ENCODE measurements around the gene FGD6.

The FGD6 gene

DNA sequence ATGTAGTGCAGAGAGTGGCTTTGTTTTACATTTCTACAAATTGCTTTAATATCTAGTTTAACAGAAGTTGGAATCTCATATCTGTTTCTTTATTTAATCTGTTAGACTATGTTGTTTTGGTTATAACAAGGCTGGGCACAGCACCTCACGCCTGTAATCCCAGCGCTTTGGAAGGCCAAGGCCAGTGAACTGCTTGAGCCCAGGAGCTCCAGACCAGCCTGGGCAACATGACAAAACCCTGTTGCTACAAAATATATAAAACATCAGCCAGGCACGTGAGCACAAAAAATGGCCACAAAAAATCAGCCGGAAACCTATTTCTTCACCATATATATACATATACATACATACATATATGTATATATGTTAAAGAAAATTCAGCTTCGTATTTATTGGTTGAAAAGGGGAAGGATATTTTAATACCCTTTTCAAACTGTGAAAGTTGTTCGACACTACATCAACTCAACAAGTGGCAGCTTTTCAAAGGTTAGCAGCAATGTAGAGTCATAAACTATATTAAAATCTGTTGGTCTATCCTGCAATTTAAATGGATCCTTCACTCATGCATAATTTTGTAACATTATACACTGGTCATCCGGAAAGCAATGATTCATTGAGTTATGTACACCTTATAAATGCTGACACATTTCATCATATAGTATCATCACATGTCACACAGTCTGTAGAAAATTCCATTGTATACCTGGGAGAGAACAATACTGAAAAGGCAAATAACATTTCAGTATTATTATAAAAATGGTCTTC is 151.0 kb downstream of the FGD6 start:
- Histone ChIP-seq H3K36me3 (ENCODE audit: insufficient read depth, low read length) (no peaks in the 10 kb centered on the region; the same call in 1 of the 2 replicates), H3K27ac (ENCODE audit: low read depth, low read length) (no peak overlapping the region), H2AFZ (ENCODE audit: low read length, unreplicated experiment) (no peak overlapping the region), H3K27me3 (ENCODE audit: insufficient read depth, low read length) (no peaks in the 10 kb centered on the region), H3K79me2 (ENCODE audit: control insufficient read depth, insufficient read depth, low read length, unreplicated experiment) (peaks cover 18% of the 10 kb centered on the region), H3K4me3 (ENCODE audit: low read depth, low read length) (no peak overlapping the region), H3K4me1 (ENCODE audit: control insufficient read depth, insufficient read depth, low read length, unreplicated experiment) (no peaks in the 10 kb centered on the region)

DNA sequence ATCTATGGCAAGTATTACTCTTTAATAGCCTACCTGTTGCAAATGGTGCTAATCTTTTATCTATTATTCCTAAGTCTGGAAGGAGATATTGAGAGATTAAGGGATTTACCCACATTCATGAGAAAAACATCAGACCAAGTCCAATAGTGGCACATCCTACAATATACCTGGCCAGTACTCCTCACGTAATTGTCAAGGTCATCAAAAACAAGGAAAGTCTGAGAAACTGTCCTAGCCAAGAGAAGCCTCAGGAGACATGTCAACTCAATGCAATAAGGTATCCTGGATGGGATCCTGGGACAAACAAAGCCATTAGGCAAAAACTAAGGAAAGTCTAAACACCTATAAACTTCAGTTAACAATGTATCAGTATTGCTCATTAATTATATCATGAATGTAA is 156.3 kb downstream of the FGD6 start:
- H3K79me2 ChIP-seq (ENCODE audit: control insufficient read depth, insufficient read depth, low read length, unreplicated experiment), result no peaks in the 10 kb centered on the region
- no peak overlapping the region for H3K27ac ChIP-seq (ENCODE audit: low read depth, low read length)
- no peaks in the 10 kb centered on the region for H3K4me1 ChIP-seq (ENCODE audit: control insufficient read depth, insufficient read depth, low read length, unreplicated experiment)
- no peak overlapping the region for H3K4me3 ChIP-seq (ENCODE audit: low read depth, low read length)
- H3K36me3 ChIP-seq (ENCODE audit: insufficient read depth, low read length), result peaks cover 6% of the 10 kb centered on the region; the same call in 1 of the 2 replicates
- H3K27me3 ChIP-seq (ENCODE audit: insufficient read depth, low read length), result no peaks in the 10 kb centered on the region
- H2AFZ ChIP-seq (ENCODE audit: low read length, unreplicated experiment), result no peak overlapping the region

DNA sequence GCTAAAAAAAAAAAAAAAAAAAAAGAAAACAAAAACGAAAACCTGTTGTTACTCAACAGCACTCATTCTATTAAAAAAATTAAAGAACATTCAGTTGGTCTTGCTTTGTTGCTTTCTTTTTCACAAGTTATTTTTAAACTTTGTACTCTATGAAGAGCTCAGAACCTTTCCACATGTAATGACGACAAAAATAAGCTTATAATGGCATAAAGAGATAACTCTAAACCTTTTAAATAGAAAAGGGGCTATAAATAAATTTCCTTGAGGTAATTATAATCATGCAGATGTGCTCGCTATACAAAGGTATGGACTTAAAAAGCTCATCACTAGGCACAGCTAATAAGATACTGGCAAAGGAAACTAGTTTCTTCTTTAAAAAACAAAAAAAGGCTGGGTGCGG is 157.3 kb downstream of the FGD6 start:
- Histone ChIP-seq H3K79me2 (ENCODE audit: control insufficient read depth, insufficient read depth, low read length, unreplicated experiment) (no peaks in the 10 kb centered on the region), H2AFZ (ENCODE audit: low read length, unreplicated experiment) (no peak overlapping the region), H3K36me3 (ENCODE audit: insufficient read depth, low read length) (peaks cover 6% of the 10 kb centered on the region; the same call in 1 of the 2 replicates), H3K27me3 (ENCODE audit: insufficient read depth, low read length) (no peaks in the 10 kb centered on the region), H3K27ac (ENCODE audit: low read depth, low read length) (no peak overlapping the region), H3K4me1 (ENCODE audit: control insufficient read depth, insufficient read depth, low read length, unreplicated experiment) (no peaks in the 10 kb centered on the region), H3K4me3 (ENCODE audit: low read depth, low read length) (no peak overlapping the region)

DNA sequence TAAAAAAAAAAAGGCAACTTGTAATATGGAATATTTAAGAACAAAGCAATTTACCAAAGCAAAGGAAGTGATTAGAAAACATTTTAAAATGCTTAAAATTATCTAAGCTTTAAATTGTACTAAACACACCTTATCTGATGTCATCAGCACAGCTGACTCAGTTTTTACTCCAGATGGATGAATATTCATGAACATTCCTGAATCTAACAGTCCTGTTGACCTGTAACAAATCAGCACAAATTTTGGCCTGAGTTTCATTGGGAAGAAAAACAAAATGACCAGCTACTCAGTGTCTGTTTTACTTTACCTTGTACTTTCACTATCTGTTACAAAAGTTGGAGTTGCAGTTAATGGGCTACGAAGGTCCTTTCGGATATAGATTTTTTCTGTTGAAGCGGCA is 159.8 kb downstream of the FGD6 start:
- Histone ChIP-seq H3K27me3 (ENCODE audit: insufficient read depth, low read length) (no peaks in the 10 kb centered on the region), H3K4me1 (ENCODE audit: control insufficient read depth, insufficient read depth, low read length, unreplicated experiment) (no peaks in the 10 kb centered on the region), H3K79me2 (ENCODE audit: control insufficient read depth, insufficient read depth, low read length, unreplicated experiment) (no peaks in the 10 kb centered on the region), H3K4me3 (ENCODE audit: low read depth, low read length) (no peak overlapping the region), H3K27ac (ENCODE audit: low read depth, low read length) (no peak overlapping the region), H2AFZ (ENCODE audit: low read length, unreplicated experiment) (no peak overlapping the region), H3K36me3 (ENCODE audit: insufficient read depth, low read length) (peaks cover 6% of the 10 kb centered on the region; the same call in 1 of the 2 replicates)

DNA sequence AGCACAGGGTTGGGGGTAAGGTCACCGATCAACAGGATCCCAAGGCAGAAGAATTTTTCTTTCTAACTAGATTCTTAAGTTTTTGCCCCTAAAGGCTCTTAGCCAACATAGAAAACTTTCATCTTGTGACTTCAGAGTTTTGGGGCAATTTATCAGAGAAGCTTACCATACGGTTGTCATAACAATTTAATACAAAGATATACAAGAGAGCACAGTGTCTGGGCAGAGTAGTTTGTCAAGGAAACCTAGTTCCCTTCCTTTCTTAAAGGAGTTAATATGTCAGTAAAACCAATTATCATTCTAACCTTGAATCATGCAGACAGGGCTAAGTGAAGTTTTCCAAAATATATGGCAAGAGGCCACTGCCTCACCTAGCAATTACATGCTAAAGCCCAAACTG is 162.2 kb downstream of the FGD6 start:
- no peak overlapping the region for H3K27ac ChIP-seq (ENCODE audit: low read depth, low read length)
- no peaks in the 10 kb centered on the region for H3K27me3 ChIP-seq (ENCODE audit: insufficient read depth, low read length)
- H3K79me2 ChIP-seq (ENCODE audit: control insufficient read depth, insufficient read depth, low read length, unreplicated experiment), result no peaks in the 10 kb centered on the region
- H3K36me3 ChIP-seq (ENCODE audit: insufficient read depth, low read length), result peaks cover 6% of the 10 kb centered on the region; the same call in 1 of the 2 replicates
- no peaks in the 10 kb centered on the region for H3K4me1 ChIP-seq (ENCODE audit: control insufficient read depth, insufficient read depth, low read length, unreplicated experiment)
- no peak overlapping the region for H3K4me3 ChIP-seq (ENCODE audit: low read depth, low read length)
- H2AFZ ChIP-seq (ENCODE audit: low read length, unreplicated experiment), result no peak overlapping the region

DNA sequence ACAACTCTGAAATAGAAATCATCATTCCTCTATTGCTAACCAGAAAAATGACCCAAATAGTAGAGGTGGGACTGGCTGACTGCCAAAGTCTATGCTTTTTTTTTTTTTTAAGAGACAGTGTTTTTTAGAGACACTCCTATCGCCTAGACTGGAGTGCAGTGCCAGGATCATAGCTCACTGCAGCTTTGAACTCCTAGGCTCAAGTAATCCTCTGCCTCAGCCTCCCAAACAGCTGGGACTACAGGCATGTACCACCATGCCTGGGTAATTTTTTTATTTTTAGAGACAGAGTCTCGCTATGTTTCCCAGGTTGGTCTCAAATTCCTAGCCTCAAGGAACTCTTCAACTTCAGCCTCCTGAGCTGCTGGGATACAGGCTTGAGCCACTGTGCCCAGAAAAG is 163.1 kb downstream of the FGD6 start:
- no peaks in the 10 kb centered on the region for H3K79me2 ChIP-seq (ENCODE audit: control insufficient read depth, insufficient read depth, low read length, unreplicated experiment)
- H3K36me3 ChIP-seq (ENCODE audit: insufficient read depth, low read length), result peaks cover 6% of the 10 kb centered on the region; the same call in 1 of the 2 replicates
- H3K27me3 ChIP-seq (ENCODE audit: insufficient read depth, low read length), result no peaks in the 10 kb centered on the region
- H3K27ac ChIP-seq (ENCODE audit: low read depth, low read length), result no peak overlapping the region
- no peak overlapping the region for H2AFZ ChIP-seq (ENCODE audit: low read length, unreplicated experiment)
- H3K4me1 ChIP-seq (ENCODE audit: control insufficient read depth, insufficient read depth, low read length, unreplicated experiment), result no peaks in the 10 kb centered on the region
- no peak overlapping the region for H3K4me3 ChIP-seq (ENCODE audit: low read depth, low read length)

DNA sequence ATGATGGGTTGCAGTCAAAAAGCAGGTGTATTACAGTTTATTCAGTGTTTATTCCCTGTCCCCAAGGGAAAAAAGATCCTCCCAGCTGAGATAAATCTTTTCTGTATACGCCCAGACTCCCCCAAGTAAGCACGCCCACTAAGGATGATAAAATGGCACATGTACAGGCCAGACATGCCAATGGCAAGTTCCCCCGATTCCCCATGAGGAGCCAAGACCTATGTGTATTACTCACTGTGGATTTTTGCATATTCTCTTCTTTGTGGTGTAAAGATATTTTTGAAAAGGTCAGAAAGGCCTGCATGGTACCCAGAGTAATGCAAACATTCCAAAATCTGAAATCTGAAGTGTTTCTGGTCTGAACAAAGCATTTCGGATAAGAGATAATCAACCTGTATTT is 166.0 kb downstream of the FGD6 start:
- H3K27me3 ChIP-seq (ENCODE audit: insufficient read depth, low read length), result no peaks in the 10 kb centered on the region
- no peaks in the 10 kb centered on the region for H3K79me2 ChIP-seq (ENCODE audit: control insufficient read depth, insufficient read depth, low read length, unreplicated experiment)
- H3K4me1 ChIP-seq (ENCODE audit: control insufficient read depth, insufficient read depth, low read length, unreplicated experiment), result no peaks in the 10 kb centered on the region
- no peak overlapping the region for H2AFZ ChIP-seq (ENCODE audit: low read length, unreplicated experiment)
- H3K36me3 ChIP-seq (ENCODE audit: insufficient read depth, low read length), result peaks cover 15% of the 10 kb centered on the region
- H3K27ac ChIP-seq (ENCODE audit: low read depth, low read length), result no peak overlapping the region
- H3K4me3 ChIP-seq (ENCODE audit: low read depth, low read length), result no peak overlapping the region

DNA sequence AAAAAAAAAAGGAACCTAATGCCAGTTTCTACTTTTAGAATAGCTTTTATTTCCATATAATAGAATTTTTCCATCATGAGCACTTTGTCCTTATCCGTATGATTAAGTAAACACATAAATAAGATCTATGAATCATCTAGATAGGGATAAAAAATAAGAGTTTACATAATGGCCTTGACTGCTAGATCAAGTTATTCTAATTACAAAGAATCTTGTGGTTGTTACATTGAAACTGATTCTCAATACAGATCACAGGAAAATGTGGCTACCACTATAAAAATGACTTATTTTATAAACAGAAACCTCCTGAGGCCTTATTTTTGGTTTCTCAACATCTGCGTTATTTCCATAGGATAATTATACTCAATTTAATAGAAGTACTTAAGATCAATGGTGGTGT is 179.4 kb downstream of the FGD6 start:
- H3K79me2 ChIP-seq (ENCODE audit: control insufficient read depth, insufficient read depth, low read length, unreplicated experiment), result no peaks in the 10 kb centered on the region
- H3K27ac ChIP-seq (ENCODE audit: low read depth, low read length), result no peak overlapping the region
- no peak overlapping the region for H2AFZ ChIP-seq (ENCODE audit: low read length, unreplicated experiment)
- H3K4me3 ChIP-seq (ENCODE audit: low read depth, low read length), result no peak overlapping the region
- H3K27me3 ChIP-seq (ENCODE audit: insufficient read depth, low read length), result no peaks in the 10 kb centered on the region
- H3K4me1 ChIP-seq (ENCODE audit: control insufficient read depth, insufficient read depth, low read length, unreplicated experiment), result no peaks in the 10 kb centered on the region
- H3K36me3 ChIP-seq (ENCODE audit: insufficient read depth, low read length), result no peaks in the 10 kb centered on the region

DNA sequence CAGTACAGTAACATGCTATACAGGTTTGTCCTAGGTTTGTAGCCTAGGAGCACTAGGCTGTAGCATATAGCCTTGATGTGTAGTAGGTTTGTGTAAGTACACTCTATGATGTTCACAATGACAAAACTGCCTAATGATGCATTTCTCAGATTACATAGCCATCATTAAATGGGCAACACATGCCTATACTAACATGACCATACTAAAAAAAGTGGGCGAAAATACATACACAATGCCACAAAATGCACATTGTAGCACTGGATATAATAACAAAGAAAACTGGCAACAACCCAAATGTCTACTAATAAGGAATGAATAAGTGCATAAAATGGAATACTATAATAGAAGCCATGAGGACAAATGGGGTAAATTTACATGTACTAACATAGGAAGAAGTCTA is 182.5 kb downstream of the FGD6 start:
- H2AFZ ChIP-seq (ENCODE audit: low read length, unreplicated experiment), result no peak overlapping the region
- H3K79me2 ChIP-seq (ENCODE audit: control insufficient read depth, insufficient read depth, low read length, unreplicated experiment), result no peaks in the 10 kb centered on the region
- no peak overlapping the region for H3K4me3 ChIP-seq (ENCODE audit: low read depth, low read length)
- no peaks in the 10 kb centered on the region for H3K4me1 ChIP-seq (ENCODE audit: control insufficient read depth, insufficient read depth, low read length, unreplicated experiment)
- peaks cover 3% of the 10 kb centered on the region; the same call in 1 of the 2 replicates for H3K36me3 ChIP-seq (ENCODE audit: insufficient read depth, low read length)
- H3K27me3 ChIP-seq (ENCODE audit: insufficient read depth, low read length), result no peaks in the 10 kb centered on the region
- H3K27ac ChIP-seq (ENCODE audit: low read depth, low read length), result no peak overlapping the region

All from ACC112 (cell line).